ENCODE data around the gene AMACR. TPM values are rescaled to one million over a fixed set of nuclear protein-coding genes. Genes with fewer than 3 reads are reported as not detected.

Gene AMACR
- total and polyA plus RNA-seq, 2 of the 13 experiments (the other 11 are each of a cell fraction or from before 2014, with no cell fraction given), result 8.9 to 19.7 TPM

- TF ChIP-seq, protein P1, sequence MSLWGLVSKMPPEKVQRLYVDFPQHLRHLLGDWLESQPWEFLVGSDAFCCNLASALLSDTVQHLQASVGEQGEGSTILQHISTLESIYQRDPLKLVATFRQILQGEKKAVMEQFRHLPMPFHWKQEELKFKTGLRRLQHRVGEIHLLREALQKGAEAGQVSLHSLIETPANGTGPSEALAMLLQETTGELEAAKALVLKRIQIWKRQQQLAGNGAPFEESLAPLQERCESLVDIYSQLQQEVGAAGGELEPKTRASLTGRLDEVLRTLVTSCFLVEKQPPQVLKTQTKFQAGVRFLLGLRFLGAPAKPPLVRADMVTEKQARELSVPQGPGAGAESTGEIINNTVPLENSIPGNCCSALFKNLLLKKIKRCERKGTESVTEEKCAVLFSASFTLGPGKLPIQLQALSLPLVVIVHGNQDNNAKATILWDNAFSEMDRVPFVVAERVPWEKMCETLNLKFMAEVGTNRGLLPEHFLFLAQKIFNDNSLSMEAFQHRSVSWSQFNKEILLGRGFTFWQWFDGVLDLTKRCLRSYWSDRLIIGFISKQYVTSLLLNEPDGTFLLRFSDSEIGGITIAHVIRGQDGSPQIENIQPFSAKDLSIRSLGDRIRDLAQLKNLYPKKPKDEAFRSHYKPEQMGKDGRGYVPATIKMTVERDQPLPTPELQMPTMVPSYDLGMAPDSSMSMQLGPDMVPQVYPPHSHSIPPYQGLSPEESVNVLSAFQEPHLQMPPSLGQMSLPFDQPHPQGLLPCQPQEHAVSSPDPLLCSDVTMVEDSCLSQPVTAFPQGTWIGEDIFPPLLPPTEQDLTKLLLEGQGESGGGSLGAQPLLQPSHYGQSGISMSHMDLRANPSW (CRISPR knock-in tag; IDR thresholded peaks at IDR 0.05; ENCODE audit: borderline replicate concordance), result no peak
- TF ChIP-seq ZFP36L1 (CRISPR knock-in tag; IDR thresholded peaks at IDR 0.05), result no peak
- TF ChIP-seq SNAI1 (CRISPR knock-in tag; IDR thresholded peaks at IDR 0.05; ENCODE audit: borderline replicate concordance), result no peak
- peak; percentile 42; the same call in 1 of the 2 replicates for TF ChIP-seq FOXK1 (CRISPR knock-in tag; IDR thresholded peaks at IDR 0.05; ENCODE audit: borderline replicate concordance, low read depth)
- no peak for TF ChIP-seq ZNF530 (CRISPR knock-in tag; IDR thresholded peaks at IDR 0.05; ENCODE audit: low read depth)
- no peak for TF ChIP-seq BRCA1 (CRISPR knock-in tag; IDR thresholded peaks at IDR 0.05)
- TF ChIP-seq TSC22D2 (CRISPR knock-in tag; IDR thresholded peaks at IDR 0.05; ENCODE audit: borderline replicate concordance), result no peak
- TF ChIP-seq ZNF616 (CRISPR knock-in tag; IDR thresholded peaks at IDR 0.05; ENCODE audit: low read depth), result no peak
- TF ChIP-seq, protein P2, sequence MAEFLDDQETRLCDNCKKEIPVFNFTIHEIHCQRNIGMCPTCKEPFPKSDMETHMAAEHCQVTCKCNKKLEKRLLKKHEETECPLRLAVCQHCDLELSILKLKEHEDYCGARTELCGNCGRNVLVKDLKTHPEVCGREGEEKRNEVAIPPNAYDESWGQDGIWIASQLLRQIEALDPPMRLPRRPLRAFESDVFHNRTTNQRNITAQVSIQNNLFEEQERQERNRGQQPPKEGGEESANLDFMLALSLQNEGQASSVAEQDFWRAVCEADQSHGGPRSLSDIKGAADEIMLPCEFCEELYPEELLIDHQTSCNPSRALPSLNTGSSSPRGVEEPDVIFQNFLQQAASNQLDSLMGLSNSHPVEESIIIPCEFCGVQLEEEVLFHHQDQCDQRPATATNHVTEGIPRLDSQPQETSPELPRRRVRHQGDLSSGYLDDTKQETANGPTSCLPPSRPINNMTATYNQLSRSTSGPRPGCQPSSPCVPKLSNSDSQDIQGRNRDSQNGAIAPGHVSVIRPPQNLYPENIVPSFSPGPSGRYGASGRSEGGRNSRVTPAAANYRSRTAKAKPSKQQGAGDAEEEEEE (CRISPR knock-in tag; IDR thresholded peaks at IDR 0.05; ENCODE audit: borderline replicate concordance), result no peak
- TF ChIP-seq PHF5A (CRISPR knock-in tag; IDR thresholded peaks at IDR 0.05; ENCODE audit: low read depth, unreplicated experiment), result no peak
- TF ChIP-seq IRX3 (CRISPR knock-in tag; IDR thresholded peaks at IDR 0.05; ENCODE audit: borderline replicate concordance, low read depth), result no peak
- no peak for TF ChIP-seq NFE2L1 (CRISPR knock-in tag; IDR thresholded peaks at IDR 0.05; ENCODE audit: borderline replicate concordance)
- TF ChIP-seq ZMYM4 (CRISPR knock-in tag; IDR thresholded peaks at IDR 0.05), result peak; percentile 93
- TF ChIP-seq FOXA1 (IDR thresholded peaks at IDR 0.05), result no peak
- peak; percentile 62; the same call in 1 of the 2 replicates for TF ChIP-seq FOXA1 (CRISPR knock-in tag; IDR thresholded peaks at IDR 0.05)
- TF ChIP-seq POGZ (CRISPR knock-in tag; IDR thresholded peaks at IDR 0.05), result peak; percentile 40; the same call in 1 of the 2 replicates
- no peak for TF ChIP-seq SALL1 (CRISPR knock-in tag; IDR thresholded peaks at IDR 0.05)
- TF ChIP-seq RFX1 (IDR thresholded peaks at IDR 0.05), result no peak
- TF ChIP-seq SRY (CRISPR knock-in tag; IDR thresholded peaks at IDR 0.05), result no peak
- TF ChIP-seq ZNF234 (CRISPR knock-in tag; conservative IDR thresholded peaks at IDR 0.05), result no peak
Observed at GRCh38 chr5:34001241-34001841, 6.5 kb downstream of the AMACR start (continued).
